Mesendoderm (in vitro differentiated cells): Measurements from ENCODE around the gene PLK3.

ENCODE experiments used
- DNase-seq: peaks from one replicate; pipeline ENCODE4 v3.0.0; 2013
- H2AK5ac ChIP-seq: 2 replicates; pipeline ENCODE4 v1.6.1; 2013; ENCODE audit warnings: low read length, inconsistent platforms
- H2BK120ac ChIP-seq: 2 replicates; pipeline ENCODE4 v1.6.1; 2013; ENCODE audit warnings: low read depth, mild to moderate bottlenecking, low read length, moderate library complexity, mixed read lengths
- H2BK15ac ChIP-seq: replicated peaks from 2 replicates; pipeline ENCODE4 v1.6.1; 2013; ENCODE audit warnings: low read depth, mild to moderate bottlenecking, moderate library complexity
- H2BK5ac ChIP-seq: 2 replicates; pipeline ENCODE4 v1.6.1; 2013; ENCODE audit warnings: low read length, inconsistent platforms
- H3K18ac ChIP-seq: 2 replicates; pipeline ENCODE4 v1.6.1; 2013; ENCODE audit warnings: mild to moderate bottlenecking, low read length, mixed read lengths
- H3K23ac ChIP-seq: one replicate; pipeline ENCODE4 v1.6.1; 2013; ENCODE audit warnings: low read length
- H3K27ac ChIP-seq: 2 replicates; pipeline ENCODE4 v1.5.1; 2013; ENCODE audit warnings: low read depth, mild to moderate bottlenecking, inconsistent platforms, low read length, moderate library complexity
- H3K27me3 ChIP-seq: 2 replicates; pipeline ENCODE4 v1.6.1; 2013; ENCODE audit warnings: low read length, control low read depth, mild to moderate bottlenecking, inconsistent platforms; ENCODE audit not compliant: insufficient read depth, poor library complexity
- H3K36me3 ChIP-seq: 2 replicates; pipeline ENCODE4 v1.6.1; 2013; ENCODE audit warnings: low read length, inconsistent platforms; ENCODE audit not compliant: control insufficient read depth, insufficient read depth
- H3K4ac ChIP-seq: one replicate; pipeline ENCODE4 v1.6.1; 2013; ENCODE audit warnings: low read depth, mild to moderate bottlenecking, low read length, moderate library complexity
- H3K4me1 ChIP-seq: 2 replicates; pipeline ENCODE4 v1.6.1; 2013; ENCODE audit warnings: low read depth, low read length, inconsistent platforms; ENCODE audit not compliant: control insufficient read depth
- H3K4me2 ChIP-seq: 2 replicates; pipeline ENCODE4 v1.6.1; 2013; ENCODE audit warnings: low read length
- H3K4me3 ChIP-seq: 2 replicates; pipeline ENCODE4 v1.5.1; 2013; ENCODE audit warnings: mild to moderate bottlenecking, low read length
- H3K56ac ChIP-seq: one replicate; pipeline ENCODE4 v1.6.1; 2013; ENCODE audit warnings: low read length
- H3K79me1 ChIP-seq: 2 replicates; pipeline ENCODE4 v1.6.1; 2013; ENCODE audit warnings: low read length, inconsistent platforms
- H3K79me2 ChIP-seq: 2 replicates; pipeline ENCODE4 v1.6.1; 2013; ENCODE audit warnings: mild to moderate bottlenecking, low read length; ENCODE audit not compliant: control insufficient read depth, insufficient read depth
- H3K9ac ChIP-seq: 2 replicates; pipeline ENCODE4 v1.6.1; 2013; ENCODE audit warnings: low read length, inconsistent platforms
- H4K5ac ChIP-seq: one replicate; pipeline ENCODE4 v1.6.1; 2013; ENCODE audit warnings: low read length
- H4K8ac ChIP-seq: one replicate; pipeline ENCODE4 v1.6.1; 2013; ENCODE audit warnings: low read depth, mild to moderate bottlenecking, control low read depth, low read length, moderate library complexity
- WGBS: extraction: QIAGEN DNeasy Blood & Tissue Kit; methylation state at CpG from one replicate; pipeline ENCODE4 v1.1.7; 2013; ENCODE audit warnings: low lambda C conversion rate, missing lambda C conversion rate; ENCODE audit not compliant: insufficient coverage; ENCODE audit errors: extremely low coverage; 5-methylcytosine and 5-hydroxymethylcytosine counted together

The PLK3 gene

DNA sequence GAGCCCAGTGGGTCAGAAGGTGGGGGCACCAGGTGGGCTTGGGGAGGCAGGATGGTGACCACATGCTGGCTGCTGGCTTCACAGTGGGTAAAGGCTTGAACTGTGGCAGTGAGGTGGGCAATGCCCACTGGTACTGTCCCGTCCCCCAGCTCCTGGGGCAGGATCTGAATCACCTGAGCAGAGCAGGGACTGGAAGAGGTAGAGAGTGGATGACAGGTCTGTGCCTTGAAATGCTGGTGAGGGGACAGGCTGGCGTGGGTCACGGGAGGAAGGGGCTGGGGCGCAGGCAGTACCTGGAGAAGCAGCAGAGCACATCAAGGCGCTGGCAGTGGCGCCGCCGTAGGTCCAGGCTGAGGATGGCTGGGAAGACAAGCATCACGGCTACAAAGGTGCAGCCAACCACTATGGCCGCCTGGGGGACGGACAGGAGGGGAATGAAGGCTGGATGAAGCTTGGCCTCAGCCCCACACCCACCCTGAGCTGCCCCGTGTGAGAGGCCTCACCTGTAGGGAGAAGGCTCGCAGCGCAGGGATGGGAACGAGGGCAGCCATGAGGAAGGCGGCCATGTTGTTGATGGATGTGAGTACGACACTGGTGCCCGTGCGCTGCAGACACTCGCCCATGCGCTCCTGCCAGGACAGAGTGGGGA, 27.9 kb downstream of the PLK3 start:
- Histone ChIP-seq H3K36me3 (no peaks in the 10 kb centered on the region), H3K4ac (no peak overlapping the region), H3K79me1 (no peaks in the 10 kb centered on the region), H3K27me3 (no peaks in the 10 kb centered on the region), H3K9ac (no peak overlapping the region), H3K4me2 (no peak overlapping the region), H3K4me3 (no peak overlapping the region), H2AK5ac (no peak overlapping the region), H2BK120ac (no peak overlapping the region), H3K18ac (no peak overlapping the region), H4K8ac (no peak overlapping the region), H3K4me1 (no peaks in the 10 kb centered on the region), H3K27ac (no peak overlapping the region), H3K79me2 (no peaks in the 10 kb centered on the region), H3K56ac (no peak overlapping the region), H2BK5ac (no peak overlapping the region), H2BK15ac (no peak overlapping the region), H3K23ac (no peak overlapping the region), H4K5ac (no peak overlapping the region)
- no CpG with 5 or more reads among the region's 21 CpGs for WGBS
- no peak for DNase-seq

DNA sequence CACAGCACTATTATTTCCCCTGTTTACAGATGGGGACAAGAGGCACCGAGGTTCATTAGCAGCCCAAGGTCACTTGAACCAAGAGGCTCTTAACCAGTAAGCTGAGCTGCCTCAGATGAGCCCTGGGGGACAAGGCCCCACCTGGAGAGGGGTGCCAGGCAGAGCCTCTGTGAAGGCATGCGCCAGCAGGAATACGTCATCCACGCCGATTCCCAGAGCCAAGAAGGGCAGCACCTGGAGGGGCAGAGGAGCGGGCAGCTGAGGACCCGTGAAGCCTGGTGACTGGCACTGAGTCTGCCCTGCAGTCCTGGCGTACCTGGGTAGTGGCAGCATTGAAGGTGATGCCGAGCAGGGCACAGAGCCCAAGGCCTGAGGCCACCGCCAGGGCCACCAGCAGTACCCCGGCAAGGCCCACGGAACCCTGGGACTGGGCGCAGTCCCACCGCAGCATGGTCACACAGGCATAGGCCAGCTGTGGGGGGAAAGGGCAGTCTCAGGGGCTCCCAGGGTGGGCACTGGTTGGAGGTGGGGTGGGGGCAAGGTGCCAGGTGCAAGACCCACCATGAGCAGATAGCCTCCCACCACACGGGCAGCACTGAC, 28.8 kb downstream of the PLK3 start:
- Histone ChIP-seq H3K9ac (no peak overlapping the region), H4K5ac (no peak overlapping the region), H3K23ac (no peak overlapping the region), H3K36me3 (no peaks in the 10 kb centered on the region), H3K27me3 (no peaks in the 10 kb centered on the region), H3K27ac (no peak overlapping the region), H3K4me2 (no peak overlapping the region), H2BK120ac (no peak overlapping the region), H3K4me3 (no peak overlapping the region), H3K79me1 (no peaks in the 10 kb centered on the region), H3K4ac (no peak overlapping the region), H2BK5ac (no peak overlapping the region), H3K18ac (no peak overlapping the region), H2BK15ac (no peak overlapping the region), H3K56ac (peak overlapping the region; percentile 25), H4K8ac (no peak overlapping the region), H3K4me1 (no peaks in the 10 kb centered on the region), H3K79me2 (no peaks in the 10 kb centered on the region), H2AK5ac (no peak overlapping the region)
- WGBS = no CpG with 5 or more reads among the region's 15 CpGs
- DNase-seq = no peak

DNA sequence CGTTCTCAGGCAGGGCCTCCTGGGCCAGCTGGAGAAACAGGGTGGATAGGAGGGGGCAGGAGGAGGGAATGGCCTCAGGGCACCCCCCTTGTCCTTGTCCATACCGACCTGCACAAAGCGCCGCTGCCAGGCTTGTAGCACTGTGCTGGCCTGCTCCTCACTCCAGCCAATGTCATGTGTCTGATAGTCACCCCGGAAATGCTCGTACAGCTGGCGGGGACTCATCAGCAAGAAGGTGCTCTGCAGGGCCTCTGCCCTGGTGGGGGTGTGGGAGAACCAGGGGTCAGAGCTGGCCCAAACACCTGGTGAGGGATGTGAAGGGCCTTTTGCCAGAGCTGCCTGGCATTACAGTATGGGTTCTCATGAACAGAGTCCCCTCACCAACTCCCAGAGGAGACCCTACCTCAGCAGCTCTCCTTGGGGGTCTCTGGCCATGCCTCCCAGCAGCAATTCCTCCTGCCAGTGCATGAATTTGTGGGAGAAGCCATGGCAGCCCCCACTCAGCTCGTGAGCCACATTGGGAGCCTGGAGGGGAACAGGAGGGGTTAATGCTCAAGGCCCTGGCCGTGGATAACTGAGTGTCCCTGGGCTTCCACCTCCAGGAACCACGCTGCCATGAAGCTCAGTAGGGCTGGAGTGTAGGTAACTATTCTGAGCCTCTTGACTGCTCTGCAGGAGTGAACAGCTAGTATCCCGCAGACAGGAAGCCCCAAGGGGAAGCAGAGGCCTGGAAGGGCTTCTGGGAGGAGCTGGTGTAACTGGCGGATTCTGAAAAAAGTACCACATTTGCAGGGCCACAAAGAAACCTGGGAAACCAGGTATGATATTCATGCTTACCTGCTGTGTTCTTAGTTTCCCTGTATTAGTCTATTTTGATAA, 29.6 kb downstream of the PLK3 start:
- Histone ChIP-seq H3K9ac (no peak overlapping the region), H2BK120ac (no peak overlapping the region), H3K36me3 (no peaks in the 10 kb centered on the region), H3K18ac (no peak overlapping the region), H3K27me3 (no peaks in the 10 kb centered on the region), H2BK5ac (no peak overlapping the region), H3K4me1 (no peaks in the 10 kb centered on the region), H3K56ac (peak overlapping the region; percentile 25), H2AK5ac (no peak overlapping the region), H3K79me2 (no peaks in the 10 kb centered on the region), H3K23ac (no peak overlapping the region), H4K5ac (no peak overlapping the region), H3K27ac (no peak overlapping the region), H3K4me2 (no peak overlapping the region), H3K79me1 (no peaks in the 10 kb centered on the region), H2BK15ac (no peak overlapping the region), H3K4me3 (no peak overlapping the region), H3K4ac (no peak overlapping the region), H4K8ac (no peak overlapping the region)
- no peak for DNase-seq
- no CpG with 5 or more reads among the region's 12 CpGs for WGBS

DNA sequence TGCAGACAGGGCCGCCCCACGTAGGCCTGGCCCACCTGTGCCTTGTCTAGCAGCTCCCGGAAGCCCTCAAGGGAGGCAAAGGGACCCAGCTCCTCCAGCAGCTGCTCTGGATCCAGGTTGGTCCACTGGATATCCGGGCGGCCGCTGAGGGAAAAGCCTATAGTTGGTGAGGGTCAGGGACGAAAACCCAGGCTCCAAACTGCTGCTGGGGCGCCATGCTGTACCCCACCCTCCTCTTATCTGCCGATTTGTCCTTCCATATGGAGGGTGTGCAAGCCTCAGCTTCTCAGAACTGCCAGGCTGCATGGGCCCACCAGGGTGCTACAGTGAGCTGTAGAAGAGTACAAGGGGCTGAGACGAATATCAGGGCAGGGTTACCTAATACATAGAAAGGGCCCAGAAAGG, 30.7 kb downstream of the PLK3 start:
- Histone ChIP-seq H3K36me3 (no peaks in the 10 kb centered on the region), H3K56ac (no peak overlapping the region), H4K5ac (no peak overlapping the region), H3K9ac (no peak overlapping the region), H4K8ac (no peak overlapping the region), H3K4me1 (no peaks in the 10 kb centered on the region), H3K23ac (no peak overlapping the region), H3K18ac (no peak overlapping the region), H3K27ac (no peak overlapping the region), H2BK5ac (no peak overlapping the region), H2AK5ac (no peak overlapping the region), H3K79me2 (no peaks in the 10 kb centered on the region), H3K4ac (no peak overlapping the region), H2BK120ac (no peak overlapping the region), H3K27me3 (no peaks in the 10 kb centered on the region), H3K4me2 (no peak overlapping the region), H3K4me3 (no peak overlapping the region), H2BK15ac (no peak overlapping the region), H3K79me1 (no peaks in the 10 kb centered on the region)
- no CpG with 5 or more reads among the region's 10 CpGs for WGBS
- no peak for DNase-seq

DNA sequence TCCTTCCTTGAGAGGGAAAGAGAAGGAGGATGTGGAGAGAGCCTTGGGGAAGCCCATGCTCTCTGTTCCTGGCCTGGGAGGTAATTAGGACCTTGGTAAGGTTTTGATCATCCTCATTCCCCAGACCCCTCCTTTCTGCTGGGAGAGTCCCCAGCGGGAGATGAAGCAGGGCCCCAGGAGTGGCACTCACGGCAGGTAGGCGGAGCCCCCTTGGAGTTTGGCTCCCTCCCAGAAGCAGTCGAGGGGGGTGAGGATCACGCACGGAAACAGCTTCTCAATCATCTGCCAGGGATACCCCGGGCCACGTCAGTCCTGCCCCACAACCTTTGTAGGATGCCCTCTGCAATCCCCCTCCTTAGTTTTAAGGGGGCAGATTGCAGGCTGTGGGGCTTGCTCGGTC, 31.3 kb downstream of the PLK3 start:
- Histone ChIP-seq H3K79me1 (no peaks in the 10 kb centered on the region), H2BK120ac (no peak overlapping the region), H3K9ac (no peak overlapping the region), H2AK5ac (no peak overlapping the region), H3K4me2 (no peak overlapping the region), H3K79me2 (no peaks in the 10 kb centered on the region), H3K4me3 (no peak overlapping the region), H3K18ac (no peak overlapping the region), H4K8ac (no peak overlapping the region), H2BK5ac (no peak overlapping the region), H4K5ac (no peak overlapping the region), H3K4me1 (no peaks in the 10 kb centered on the region), H3K56ac (no peak overlapping the region), H3K23ac (no peak overlapping the region), H3K27ac (no peak overlapping the region), H2BK15ac (no peak overlapping the region), H3K4ac (no peak overlapping the region), H3K27me3 (no peaks in the 10 kb centered on the region), H3K36me3 (no peaks in the 10 kb centered on the region)
- DNase-seq = no peak
- WGBS = no CpG with 5 or more reads among the region's 9 CpGs
